T47D (cell line): ENCODE data around the gene PCDHB11.
A peak's percentile ranks its signal among the peaks of the same experiment; 100 is the strongest.
"Not testable (repeated sequence)": the region's sequence is repeated elsewhere in the genome, so short reads cannot be mapped to it uniquely, and the experiment has no call there.

Experiments used
- DNase-seq, 2 experiments: peaks; one replicate each; pipeline versions ENCODE4 v3.0.0 to v3.0.0-alpha.2; 2011 to 2012; ENCODE audit warnings: low read depth in 1 of 2, low spot score in 1 of 2
- JUND ChIP-seq: IDR thresholded peaks from 2 replicates; pipeline ENCODE4 v1.6.1; 2012; ENCODE audit warnings: low read depth
- in situ Hi-C: cut with HindIII; loops from 2 replicates; pipeline ENCODE4 v1.10.0; 2016; ENCODE audit warnings: low sequenced_read_pairs, low pct_unique_long_range_greater_than_20kb

PCDHB11 gene

GRCh38 chr5:141175933-141176332 lies 23.5 kb upstream of the PCDHB11 start:
- no peak for TF ChIP-seq JUND
- DNase-seq, result no peak
- in situ Hi-C loops, result no loop called here

- in situ Hi-C loops, result not testable (repeated sequence)
- peak; percentile 80 to 87 for DNase-seq
Measured at GRCh38 chr5:141177577-141178191, 21.7 kb upstream of the PCDHB11 start, which contains the start of gene PCDHB8. PCDHB8 (plus strand) TSS chr5:141177790; CDS start chr5:141178035, 245 bp downstream.

- DNase-seq, in situ Hi-C loops: not testable (repeated sequence)
Measured at GRCh38 chr5:141179371-141179770, 20.1 kb upstream of the PCDHB11 start.

- in situ Hi-C loops, DNase-seq: not testable (repeated sequence)
Measured at GRCh38 chr5:141179876-141180275, 19.6 kb upstream of the PCDHB11 start.

GRCh38 chr5:141180313-141180712 lies 19.1 kb upstream of the PCDHB11 start:
- in situ Hi-C loops, result no loop called here
- DNase-seq, result no peak
- no peak for TF ChIP-seq JUND

- peak; percentile 59 to 71 for DNase-seq
- TF ChIP-seq JUND, result no peak
- in situ Hi-C loops, result no loop called here
Measured at GRCh38 chr5:141182248-141182647, 17.2 kb upstream of the PCDHB11 start, which contains the start of gene PCDHB16. PCDHB16 (plus strand) TSS chr5:141182387; CDS start chr5:141182560, 173 bp downstream.

- in situ Hi-C loops, DNase-seq: not testable (repeated sequence)
Measured at GRCh38 chr5:141184117-141184855, 15.1 kb upstream of the PCDHB11 start.

GRCh38 chr5:141186897-141187512 lies 12.4 kb upstream of the PCDHB11 start, which contains the start of gene PCDHB9:
PCDHB9 (plus strand) TSS chr5:141187161; CDS start chr5:141187319, 158 bp downstream.
- TF ChIP-seq JUND, result no peak
- peak; percentile 84 to 91 for DNase-seq
- in situ Hi-C loops, result no loop called here

- DNase-seq, in situ Hi-C loops: not testable (repeated sequence)
Measured at GRCh38 chr5:141188682-141189081, 10.7 kb upstream of the PCDHB11 start.

GRCh38 chr5:141189131-141189530 lies 10.3 kb upstream of the PCDHB11 start:
- in situ Hi-C loops, DNase-seq: not testable (repeated sequence)

GRCh38 chr5:141192110-141192725 lies 7.2 kb upstream of the PCDHB11 start, which contains the start of gene PCDHB10:
PCDHB10 (plus strand) TSS chr5:141192353; CDS start chr5:141192553, 200 bp downstream.
- TF ChIP-seq JUND, result no peak
- in situ Hi-C loops, result no loop called here
- peak; percentile 84 to 91 for DNase-seq

GRCh38 chr5:141194332-141194731 lies 5.1 kb upstream of the PCDHB11 start:
- DNase-seq, in situ Hi-C loops: not testable (repeated sequence)

- DNase-seq, result no peak
- no peak for TF ChIP-seq JUND
- in situ Hi-C loops, result no loop called here
Measured at GRCh38 chr5:141196363-141196762, 3.1 kb upstream of the PCDHB11 start.

GRCh38 chr5:141201126-141201525 lies 1.7 kb downstream of the PCDHB11 start:
- in situ Hi-C loops, result not testable (repeated sequence)

GRCh38 chr5:141201646-141202045 lies 2.2 kb downstream of the PCDHB11 start:
- in situ Hi-C loops, DNase-seq: not testable (repeated sequence)

More at GRCh38 chr5:141201126-141201525, 1.7 kb downstream of the PCDHB11 start:
- DNase-seq, result not testable (repeated sequence)
